Activated effector memory CD4-positive, alpha-beta T cell treated with Interleukin-2 at 50 U/mL for 16 hours (primary cell): ENCODE measurements around the gene PLA2R1.

Source experiments
- DNase-seq: peaks from one replicate; pipeline ENCODE4 v3.0.0-alpha.2; 2020

The PLA2R1 gene

GRCh38 chr2:160028431-160029269 lies 33.8 kb downstream of the PLA2R1 start:
- DNase-seq: no peak

GRCh38 chr2:160022162-160022561 lies 40.3 kb downstream of the PLA2R1 start:
- DNase-seq: no peak

GRCh38 chr2:160019374-160020090 lies 42.9 kb downstream of the PLA2R1 start:
- no peak for DNase-seq

- no peak for DNase-seq
Measured at GRCh38 chr2:160015746-160016145, 46.7 kb downstream of the PLA2R1 start.

- no peak for DNase-seq
Measured at GRCh38 chr2:160014227-160014626, 48.2 kb downstream of the PLA2R1 start.

GRCh38 chr2:160010361-160011145 lies 51.9 kb downstream of the PLA2R1 start:
- DNase-seq: no peak

GRCh38 chr2:160007111-160007510 lies 55.3 kb downstream of the PLA2R1 start:
- DNase-seq: no peak

GRCh38 chr2:160006475-160006874 lies 55.9 kb downstream of the PLA2R1 start:
- no peak for DNase-seq

GRCh38 chr2:160005908-160006307 lies 56.5 kb downstream of the PLA2R1 start:
- no peak for DNase-seq

GRCh38 chr2:160005476-160005875 lies 56.9 kb downstream of the PLA2R1 start:
- DNase-seq: no peak

GRCh38 chr2:159998961-159999360 lies 63.5 kb downstream of the PLA2R1 start:
- DNase-seq: no peak

- no peak for DNase-seq
Measured at GRCh38 chr2:159998243-159998642, 64.2 kb downstream of the PLA2R1 start.

GRCh38 chr2:159996792-159997546 lies 65.4 kb downstream of the PLA2R1 start:
- no peak for DNase-seq

- no peak for DNase-seq
Measured at GRCh38 chr2:159995038-159995437, 67.4 kb downstream of the PLA2R1 start.

GRCh38 chr2:159989249-159989648 lies 73.2 kb downstream of the PLA2R1 start:
- no peak for DNase-seq

GRCh38 chr2:159988412-159988970 lies 73.9 kb downstream of the PLA2R1 start:
- DNase-seq: no peak

GRCh38 chr2:159987181-159987580 lies 75.2 kb downstream of the PLA2R1 start:
- DNase-seq: no peak

- no peak for DNase-seq
Measured at GRCh38 chr2:159985656-159986055, 76.8 kb downstream of the PLA2R1 start.

- DNase-seq: no peak
Measured at GRCh38 chr2:159984034-159984433, 78.4 kb downstream of the PLA2R1 start.

GRCh38 chr2:159982842-159983785 lies 79.3 kb downstream of the PLA2R1 start:
- no peak for DNase-seq

- DNase-seq: no peak
Measured at GRCh38 chr2:159982270-159982669, 80.1 kb downstream of the PLA2R1 start.
